Effector CD4-positive, alpha-beta T cell (primary cell): Measurements from ENCODE around the gene ZNF174.
A peak's percentile ranks its signal among the peaks of the same experiment; 100 is the strongest.

Experiments
- DNase-seq: peaks from one replicate; pipeline ENCODE4 v3.0.0-alpha.2; 2020
- total RNA-seq: gene quantifications from one replicate; lab custom pipeline; 2026; lab: John Stamatoyannopoulos, UW

The ZNF174 gene
- total RNA-seq: 3.9 reads per million, percentile 15 among the genes with 10 or more reads in this experiment

DNA sequence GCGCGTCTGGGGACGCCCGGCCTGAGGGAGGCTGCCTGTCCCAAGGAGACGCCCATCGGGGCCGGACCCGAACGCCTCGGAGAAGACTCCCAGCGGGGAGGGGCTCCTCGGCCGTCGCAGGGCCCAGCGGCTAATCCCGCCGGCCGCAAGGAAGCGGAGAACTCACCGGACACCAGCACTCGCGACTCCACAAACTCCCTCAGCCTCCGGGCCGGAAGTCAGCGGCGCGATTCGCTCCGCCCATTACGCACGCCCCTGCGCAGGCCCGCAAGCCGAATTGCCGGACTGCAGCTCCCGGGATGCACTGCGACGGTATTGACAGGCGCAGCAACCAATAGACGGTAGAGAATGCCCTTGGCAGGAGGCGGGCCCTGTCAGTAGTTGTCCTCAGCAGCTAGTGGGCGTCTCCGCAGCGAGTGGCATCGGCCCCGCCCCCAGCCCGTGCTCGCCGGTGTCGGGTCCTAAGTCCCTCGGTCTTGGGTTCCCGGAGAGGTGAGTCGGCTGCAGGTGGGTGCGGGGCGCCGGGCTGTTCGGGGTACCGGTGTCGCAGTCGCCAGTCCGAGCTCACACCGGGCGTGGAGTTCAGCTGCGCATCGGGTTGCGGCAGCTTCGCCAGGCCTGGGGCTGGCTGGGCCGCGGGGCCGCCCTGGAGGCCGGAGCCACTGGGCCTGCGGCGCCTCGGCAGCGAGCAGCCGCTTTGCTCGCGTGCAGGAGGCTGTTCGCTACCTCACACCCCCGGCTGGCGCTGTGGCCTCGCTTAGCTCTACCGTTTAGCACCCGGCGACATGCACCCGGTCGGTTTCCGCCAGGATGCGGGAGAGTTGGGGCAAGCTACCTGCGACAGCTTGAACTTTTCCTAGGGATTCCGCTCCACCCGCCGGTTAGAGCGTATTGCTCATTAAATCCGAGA lies at the start of gene ZNF174, which contains the start of gene ZSCAN32:
TSS of gene ZNF174 (plus strand) at position 437 of the 910 bp plus-strand sequence. CDS start 790 bp downstream, outside the sequence.
TSS of gene ZSCAN32 (minus strand) at position 226 of the 910 bp plus-strand sequence. CDS start 3,447 bp downstream, outside the sequence.
- peak; percentile 98 for DNase-seq

DNA sequence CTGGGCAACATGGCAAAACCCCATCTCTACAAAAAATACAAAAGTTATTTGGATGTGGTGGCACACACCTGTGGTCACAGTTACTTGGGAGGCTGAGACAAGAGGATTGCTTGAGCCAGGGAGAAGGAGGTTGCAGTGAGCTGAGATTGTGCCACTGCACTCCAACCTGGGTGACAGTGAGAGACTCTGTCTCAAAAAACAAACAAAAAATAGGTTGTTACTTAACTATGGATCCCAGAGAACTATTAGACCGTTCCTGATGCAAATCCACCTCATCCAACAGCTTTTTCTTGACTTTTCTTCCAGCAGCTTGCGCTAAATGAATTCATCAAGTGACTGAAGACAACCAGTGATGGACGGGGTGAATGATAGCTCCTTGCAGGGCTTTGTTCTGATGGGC lies 45.4 kb upstream of the ZNF174 start, which contains the start of gene OR2C1:
TSS of gene OR2C1 (plus strand) at position 301 of the 400 bp plus-strand sequence. CDS start at position 353, 52 bp downstream.
- no peak for DNase-seq

DNA sequence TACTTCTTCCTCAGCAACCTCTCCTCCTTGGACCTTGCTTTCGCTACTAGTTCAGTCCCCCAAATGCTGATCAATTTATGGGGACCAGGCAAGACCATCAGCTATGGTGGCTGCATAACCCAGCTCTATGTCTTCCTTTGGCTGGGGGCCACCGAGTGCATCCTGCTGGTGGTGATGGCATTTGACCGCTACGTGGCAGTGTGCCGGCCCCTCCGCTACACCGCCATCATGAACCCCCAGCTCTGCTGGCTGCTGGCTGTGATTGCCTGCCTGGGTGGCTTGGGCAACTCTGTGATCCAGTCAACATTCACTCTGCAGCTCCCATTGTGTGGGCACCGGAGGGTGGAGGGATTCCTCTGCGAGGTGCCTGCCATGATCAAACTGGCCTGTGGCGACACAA lies 44.9 kb upstream of the ZNF174 start:
- no peak for DNase-seq

DNA sequence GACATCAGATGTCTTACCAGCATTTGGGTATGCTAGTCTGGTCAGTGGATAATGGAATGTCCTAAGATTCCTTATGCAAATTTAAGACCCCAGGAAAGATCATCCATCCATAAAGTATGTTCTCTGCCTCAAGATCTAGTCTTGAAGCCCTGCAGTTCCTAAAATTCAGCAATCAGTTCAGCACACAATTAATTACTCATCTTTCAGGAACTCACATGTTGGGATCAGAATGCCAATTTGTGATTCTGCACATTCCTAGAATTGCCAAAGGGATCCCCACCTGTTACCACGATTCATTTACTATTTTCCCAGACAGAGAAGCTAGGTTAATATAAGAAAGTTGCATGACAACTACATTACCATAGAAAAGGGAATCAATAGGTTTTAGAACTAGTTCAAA lies 42.1 kb upstream of the ZNF174 start:
- no peak for DNase-seq

DNA sequence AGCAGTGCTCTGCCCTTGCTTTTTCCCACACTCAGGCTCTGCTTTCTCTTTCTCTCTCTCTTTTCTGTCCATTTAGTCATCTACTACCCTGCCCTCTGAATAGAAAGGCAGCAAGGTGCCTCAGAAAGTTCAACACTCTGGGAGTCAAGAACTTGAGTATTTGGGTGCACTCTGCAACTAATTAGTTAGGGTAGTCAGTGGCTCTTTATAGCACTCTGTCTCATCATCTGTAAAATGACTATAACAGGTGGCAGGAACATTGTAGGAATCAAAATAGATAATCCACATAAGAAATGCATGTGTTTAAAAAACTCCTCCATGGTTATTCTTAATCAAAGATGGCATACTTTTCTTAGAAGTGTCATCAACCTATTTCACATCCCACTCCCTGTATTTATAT lies 38.1 kb upstream of the ZNF174 start:
- no peak for DNase-seq

DNA sequence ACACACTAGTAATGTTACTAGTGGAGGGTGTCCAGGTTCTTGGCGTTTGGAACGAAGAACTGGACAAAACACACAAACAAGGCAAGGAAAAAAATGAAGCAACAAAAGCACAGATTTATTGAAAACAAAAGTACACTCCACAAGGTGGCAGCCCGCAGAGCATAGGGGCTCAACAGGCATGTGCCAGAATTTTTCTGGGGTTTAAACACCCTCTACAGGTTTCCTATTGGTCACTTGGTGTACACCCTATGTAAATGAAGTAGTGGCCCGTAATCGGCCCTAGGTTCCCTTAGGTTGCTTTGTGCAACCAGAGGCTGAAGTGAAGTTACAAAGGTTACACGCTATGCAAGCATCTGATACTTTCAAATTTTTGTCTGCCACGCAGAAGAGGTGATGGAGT lies 37.2 kb upstream of the ZNF174 start:
- no peak for DNase-seq

DNA sequence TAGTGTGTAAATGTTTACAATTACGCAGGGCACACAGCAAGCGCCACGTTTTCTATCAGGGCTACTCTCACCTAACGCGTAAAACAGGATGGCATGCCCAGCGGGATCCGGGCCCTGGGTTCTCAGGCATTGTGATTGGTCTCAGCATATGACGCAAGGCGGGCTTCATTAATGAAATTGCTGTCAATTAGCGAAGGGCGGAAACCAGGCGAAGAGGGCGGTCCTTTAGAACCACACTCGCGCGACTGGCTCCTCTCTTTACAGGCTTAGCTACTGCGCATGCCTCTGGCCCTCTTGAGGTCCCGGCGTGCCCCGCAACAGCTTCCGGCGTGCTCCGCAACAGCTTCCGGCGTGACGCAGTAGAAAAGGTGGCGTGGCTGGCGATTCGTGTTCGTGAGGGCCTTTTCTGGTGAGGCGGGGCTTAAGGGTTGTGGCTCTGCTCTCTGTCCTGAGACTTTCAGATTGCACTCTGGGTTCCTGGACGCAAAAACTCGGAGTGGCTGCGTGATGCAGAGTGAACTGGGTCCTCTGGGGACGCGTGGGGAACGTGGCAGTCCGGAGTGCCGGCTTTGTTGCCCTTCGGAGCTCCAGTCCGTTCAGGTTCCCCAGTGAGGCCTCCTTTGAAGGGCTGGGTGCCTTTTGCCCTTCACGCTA lies 36.1 kb upstream of the ZNF174 start:
- DNase-seq: peak; percentile 74

DNA sequence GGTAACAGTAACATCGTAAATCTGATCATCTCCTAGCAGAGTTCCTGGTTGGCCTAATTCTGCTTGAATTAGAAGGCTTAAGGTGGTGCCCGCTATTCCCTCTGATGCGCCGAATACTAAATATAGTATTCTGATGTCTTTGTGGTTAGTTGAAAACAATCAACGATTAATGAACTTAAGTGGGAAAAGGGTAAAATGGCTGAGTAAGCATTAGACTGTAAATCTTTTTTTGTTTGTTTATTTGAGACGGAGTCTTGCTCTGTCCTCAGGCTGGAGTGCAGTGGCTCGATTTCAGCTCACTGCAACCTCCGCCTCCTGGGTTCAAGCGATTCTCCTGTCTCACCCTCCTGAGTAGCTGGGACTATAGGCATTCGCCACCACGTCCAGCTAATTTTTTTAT lies 31.9 kb upstream of the ZNF174 start:
- no peak for DNase-seq

DNA sequence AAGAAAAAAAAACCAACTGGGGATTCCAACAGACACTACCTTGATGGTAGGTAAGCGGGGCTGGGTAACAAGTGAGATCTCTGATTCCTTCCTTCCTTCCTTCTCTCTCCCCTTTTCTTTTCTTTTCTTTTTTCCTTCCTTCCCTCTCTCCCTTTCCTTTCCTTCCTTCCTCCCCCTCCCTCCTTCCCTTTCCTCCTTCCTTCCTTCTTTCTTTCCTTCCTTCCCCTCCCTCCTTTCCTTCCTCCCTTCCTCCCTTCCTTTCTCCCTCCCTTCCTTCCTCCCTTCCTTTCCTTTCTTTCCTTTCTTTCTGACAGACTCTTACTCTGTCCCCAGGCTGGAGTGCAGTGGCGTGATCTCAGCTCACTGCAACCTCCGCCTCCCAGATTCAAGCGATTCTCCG lies 25.3 kb upstream of the ZNF174 start:
- DNase-seq: no peak

DNA sequence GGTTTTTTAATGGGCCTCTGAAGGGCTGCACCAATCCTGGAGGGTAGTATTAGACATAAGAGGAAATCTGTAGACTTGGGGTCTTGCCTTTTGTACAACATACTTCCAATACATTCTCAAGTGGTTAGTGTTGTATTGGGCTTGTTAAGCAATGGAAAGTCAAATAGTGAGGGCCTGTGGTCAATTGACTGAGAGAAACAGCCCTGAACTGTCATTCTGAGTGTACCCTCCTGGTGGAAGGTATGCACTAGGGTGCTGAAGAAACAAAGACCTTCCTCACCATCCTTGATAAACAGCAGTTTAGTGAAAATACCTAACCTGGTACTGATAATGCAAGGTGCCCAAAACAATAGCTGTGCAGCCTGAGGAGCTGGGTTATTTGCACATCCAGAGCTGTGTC lies 23.1 kb upstream of the ZNF174 start:
- DNase-seq: no peak

DNA sequence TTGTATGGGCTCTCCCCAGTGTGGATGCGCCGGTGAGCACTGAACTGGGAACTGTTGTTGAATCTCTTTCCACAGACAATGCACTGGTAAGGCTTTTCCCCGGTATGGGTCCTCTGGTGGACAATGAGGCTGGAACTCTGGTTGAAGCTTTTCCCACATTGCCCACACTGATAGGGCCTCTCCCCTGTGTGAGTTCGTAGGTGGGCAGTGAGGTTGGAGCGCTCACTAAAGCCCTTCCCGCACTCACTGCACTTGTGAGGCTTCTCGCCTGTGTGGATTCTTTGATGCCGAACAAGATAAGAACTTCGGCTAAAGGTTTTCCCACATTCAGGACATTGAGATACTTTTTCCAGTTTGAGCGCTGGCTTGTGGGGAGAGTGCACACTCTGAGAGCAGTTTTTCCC lies 18.0 kb upstream of the ZNF174 start:
- DNase-seq: no peak

DNA sequence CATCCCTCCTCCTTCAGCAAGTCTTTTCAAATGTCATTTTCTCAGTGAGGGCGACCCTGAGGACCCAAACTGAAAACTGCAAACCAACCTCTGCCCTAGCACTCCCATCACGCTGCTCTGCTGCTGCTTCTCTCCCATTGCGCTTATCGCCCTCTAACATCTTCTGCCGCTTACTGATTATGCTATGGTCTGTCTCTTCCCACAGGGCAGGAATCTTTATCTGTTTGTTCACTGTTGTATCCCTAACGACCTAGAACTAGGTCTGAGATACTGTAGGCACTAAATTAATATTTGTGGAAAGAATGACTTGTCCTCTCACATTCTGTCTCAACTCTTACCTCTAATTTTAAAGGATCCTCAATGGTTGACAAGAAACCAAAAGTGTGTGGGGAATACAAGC lies 12.7 kb upstream of the ZNF174 start:
- DNase-seq: no peak

DNA sequence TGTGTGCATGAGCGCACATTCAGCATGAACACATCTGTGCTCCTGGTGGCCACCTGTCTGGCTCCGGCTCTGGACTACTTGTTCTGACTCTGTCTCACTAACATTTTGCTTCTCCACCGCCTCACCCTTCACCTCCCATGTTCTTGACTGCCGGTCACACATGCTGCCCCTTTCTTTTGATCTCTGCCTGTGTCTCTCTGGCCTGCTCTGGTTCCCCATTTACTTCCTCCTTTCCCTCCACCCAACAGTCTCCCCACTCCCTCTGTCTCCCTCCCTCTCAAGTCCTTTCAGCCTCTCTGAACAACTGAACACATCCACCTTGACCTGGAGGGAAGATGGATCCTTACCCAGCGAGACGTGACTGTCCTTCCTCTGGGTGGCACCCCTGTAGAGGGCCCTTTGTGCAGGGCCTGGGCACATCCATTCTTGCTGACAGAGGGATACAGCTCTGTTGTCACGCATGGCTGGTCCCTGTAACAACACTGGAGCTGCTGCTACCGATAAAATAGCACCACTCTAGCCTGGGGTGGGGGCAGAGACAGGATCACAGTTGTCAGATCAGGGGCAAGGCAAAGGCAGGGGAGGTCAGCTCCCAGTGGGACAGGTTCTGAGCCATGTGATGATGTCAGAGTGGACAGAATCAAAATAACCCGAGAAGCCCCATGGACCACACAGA lies 11.2 kb upstream of the ZNF174 start:
- DNase-seq: no peak

DNA sequence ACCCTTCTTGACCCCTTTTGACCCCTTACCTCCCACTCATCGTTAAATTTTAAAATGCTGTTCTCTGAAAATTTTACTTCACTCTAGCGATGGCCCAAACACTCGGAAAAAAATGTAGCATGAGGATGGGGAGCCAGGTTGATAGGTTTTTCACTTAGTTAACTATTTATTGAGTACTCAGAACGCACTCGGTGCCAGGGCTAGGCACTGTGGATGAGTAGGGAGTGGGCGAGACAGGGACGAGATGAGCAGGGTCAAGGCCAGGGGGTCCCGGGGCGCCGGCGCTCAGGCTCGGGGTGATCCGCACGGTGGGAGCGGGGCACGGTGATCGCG lies 603 bp upstream of the ZNF174 start:
- DNase-seq: no peak

DNA sequence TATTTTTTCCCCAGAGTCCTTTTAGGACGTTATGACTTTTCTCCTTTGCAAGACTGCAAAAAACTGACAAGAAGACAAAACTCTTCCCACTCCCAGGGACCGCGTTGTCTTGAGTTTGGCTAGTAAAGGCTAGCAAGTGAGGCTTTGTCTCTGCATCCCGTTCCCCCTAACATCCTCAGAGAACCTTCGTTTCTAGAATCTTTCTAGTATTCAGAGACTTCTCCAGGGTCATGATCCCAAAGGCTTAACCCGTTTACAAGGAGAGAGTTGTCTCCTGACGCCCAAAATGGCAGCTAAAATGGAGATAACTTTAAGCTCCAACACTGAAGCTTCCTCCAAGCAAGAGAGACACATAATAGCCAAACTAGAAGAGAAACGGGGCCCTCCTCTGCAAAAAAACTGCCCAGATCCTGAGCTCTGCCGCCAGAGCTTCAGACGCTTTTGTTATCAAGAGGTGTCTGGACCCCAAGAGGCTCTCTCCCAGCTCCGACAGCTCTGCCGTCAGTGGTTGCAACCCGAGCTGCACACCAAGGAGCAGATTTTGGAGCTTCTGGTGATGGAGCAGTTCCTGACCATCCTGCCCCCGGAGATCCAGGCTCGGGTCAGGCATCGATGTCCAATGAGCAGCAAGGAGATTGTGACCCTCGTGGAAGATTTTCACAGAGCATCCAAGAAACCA lies 843 bp downstream of the ZNF174 start:
- no peak for DNase-seq

DNA sequence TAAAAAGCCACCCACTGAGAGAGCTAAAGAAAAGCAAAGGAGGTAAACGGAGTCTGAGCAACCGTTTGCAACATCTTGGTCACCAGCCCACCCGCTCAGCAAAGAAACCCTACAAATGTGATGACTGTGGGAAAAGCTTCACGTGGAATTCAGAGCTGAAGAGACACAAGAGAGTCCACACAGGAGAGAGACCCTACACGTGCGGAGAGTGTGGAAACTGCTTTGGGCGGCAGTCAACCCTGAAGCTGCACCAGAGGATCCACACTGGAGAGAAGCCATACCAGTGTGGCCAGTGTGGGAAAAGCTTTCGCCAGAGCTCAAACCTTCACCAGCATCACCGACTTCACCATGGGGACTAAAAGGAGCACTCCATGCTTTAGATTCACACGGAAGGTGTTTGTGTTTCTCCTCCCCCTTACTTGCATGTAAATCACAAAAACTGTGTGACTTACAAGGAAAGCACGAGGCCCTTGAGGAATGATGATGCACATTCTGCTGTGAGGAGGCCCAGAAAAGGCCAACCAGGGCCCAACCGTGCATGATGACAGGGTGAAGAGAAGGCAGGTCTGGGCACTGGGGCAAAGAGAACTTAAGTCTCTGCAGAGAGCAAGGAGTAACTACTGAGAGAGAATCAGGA lies 7.7 kb downstream of the ZNF174 start:
- no peak for DNase-seq

DNA sequence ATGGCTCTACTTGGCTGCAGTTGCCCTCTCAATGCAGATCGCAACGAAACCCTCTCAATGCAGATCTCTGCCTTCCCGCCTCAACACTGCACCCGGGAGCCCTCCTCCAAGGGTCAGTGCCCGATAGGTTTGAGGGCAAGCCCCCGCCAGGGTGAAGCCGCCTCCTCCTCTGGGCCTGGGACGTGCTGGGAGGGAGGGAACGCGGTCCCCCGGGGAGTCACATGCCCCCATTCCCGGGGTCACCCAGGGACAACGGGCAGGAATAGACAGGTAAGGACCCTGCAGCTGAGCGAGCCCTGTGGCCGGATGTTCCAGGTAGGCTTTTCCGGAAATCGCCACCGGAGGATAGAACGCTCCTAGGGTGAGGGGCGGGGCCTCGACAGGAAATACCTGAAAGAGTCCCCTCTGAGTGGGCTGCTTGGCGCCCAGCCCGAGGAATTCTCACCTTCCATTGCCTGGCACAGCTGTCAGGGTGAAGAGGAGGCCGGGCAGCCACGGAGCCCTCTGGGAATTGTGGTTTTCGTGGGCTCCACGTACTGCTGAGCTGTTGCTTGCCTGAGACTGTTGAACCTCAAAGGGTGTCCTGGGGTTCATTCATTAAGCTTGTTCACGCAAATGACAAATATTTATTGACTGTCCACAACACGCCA lies 12.8 kb downstream of the ZNF174 start:
- DNase-seq: no peak

DNA sequence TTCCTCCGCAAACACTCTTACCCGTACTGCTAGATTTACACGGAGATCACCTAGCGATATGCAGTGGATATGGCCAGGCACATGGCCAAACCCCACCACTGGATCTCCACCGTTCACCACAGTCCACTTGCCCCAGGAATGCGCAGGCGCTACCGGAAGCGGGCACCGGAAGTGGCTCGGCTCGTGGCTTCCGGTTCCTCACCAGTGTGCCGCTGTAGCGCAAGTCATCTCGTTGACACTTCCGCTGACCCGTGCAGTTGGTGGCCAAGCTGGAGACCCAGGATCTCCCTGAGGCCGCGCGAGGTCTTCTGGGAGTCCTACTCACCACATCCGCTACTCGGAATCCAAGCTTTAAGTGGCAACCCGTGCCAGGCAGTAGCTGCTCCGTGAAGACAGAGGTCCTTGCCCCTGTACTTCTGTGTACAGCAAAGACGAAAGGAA lies 30.8 kb downstream of the ZNF174 start:
- no peak for DNase-seq

DNA sequence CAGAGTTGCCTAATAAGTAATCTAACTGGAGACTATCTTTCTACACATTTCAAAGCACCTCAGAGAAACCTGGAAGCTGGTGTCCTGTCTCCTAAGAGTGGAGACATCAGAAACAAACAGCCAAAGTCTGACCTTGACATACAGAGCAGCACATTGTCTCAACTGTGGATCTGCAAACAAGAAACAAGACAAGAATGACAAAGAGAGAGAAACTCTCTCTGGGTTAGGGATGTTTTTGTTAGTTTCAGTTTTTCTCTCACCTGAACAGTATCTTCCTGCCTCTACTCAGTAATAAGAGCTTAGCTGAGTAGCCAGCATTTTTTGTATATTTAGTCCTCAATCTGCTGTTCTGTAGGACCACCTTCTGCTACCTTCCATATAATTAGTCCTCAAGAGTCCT lies 33.4 kb downstream of the ZNF174 start:
- no peak for DNase-seq

DNA sequence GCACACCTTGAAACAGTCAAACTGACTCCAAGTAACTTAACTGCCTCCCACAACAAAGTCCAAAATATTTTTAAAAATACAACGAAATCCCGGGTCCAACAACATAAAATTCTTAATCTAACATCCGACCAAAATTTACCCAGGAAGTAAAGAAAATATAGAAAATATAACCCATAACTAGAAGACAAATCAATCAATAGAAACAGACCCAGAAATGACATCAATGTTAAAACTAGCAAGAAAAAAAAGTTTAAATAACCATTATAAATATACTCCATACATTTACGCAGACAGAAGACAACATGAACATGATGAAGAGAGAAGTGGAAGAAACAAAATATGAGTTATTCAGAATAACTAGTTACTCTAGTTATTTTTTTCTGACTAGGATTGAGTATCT lies 38.6 kb downstream of the ZNF174 start:
- no peak for DNase-seq
